Tongue (tissue), 2 donors: Measurements from ENCODE around the gene ITGB2. TPM values are rescaled to one million over a fixed set of nuclear protein-coding genes. Genes with fewer than 3 reads are reported as not detected.

Source experiments
- DNase-seq: peaks from one replicate; pipeline ENCODE4 v3.0.0-alpha.2; 2015
- total RNA-seq: library from RNA; depleted of rRNA; stranded (reverse); fragments of >200 nt; gene quantifications from one replicate; pipeline ENCODE4 v1.2.3, GENCODE V29; 2014

Gene ITGB2
- total RNA-seq, 1 donor from 2014 or later, result 17.3 TPM

- peak; percentile 88 for DNase-seq
Observed at GRCh38 chr21:44910229-44911067, 10.3 kb downstream of the ITGB2 start.

- DNase-seq, result no peak
Observed at GRCh38 chr21:44909719-44910118, 11.0 kb downstream of the ITGB2 start.

- no peak for DNase-seq
Observed at GRCh38 chr21:44908908-44909307, 11.8 kb downstream of the ITGB2 start.

GRCh38 chr21:44907966-44908895 is 12.5 kb downstream of the ITGB2 start:
- DNase-seq, result peak; percentile 11

- DNase-seq, result no peak
Observed at GRCh38 chr21:44907225-44907965, 13.3 kb downstream of the ITGB2 start.

DNA sequence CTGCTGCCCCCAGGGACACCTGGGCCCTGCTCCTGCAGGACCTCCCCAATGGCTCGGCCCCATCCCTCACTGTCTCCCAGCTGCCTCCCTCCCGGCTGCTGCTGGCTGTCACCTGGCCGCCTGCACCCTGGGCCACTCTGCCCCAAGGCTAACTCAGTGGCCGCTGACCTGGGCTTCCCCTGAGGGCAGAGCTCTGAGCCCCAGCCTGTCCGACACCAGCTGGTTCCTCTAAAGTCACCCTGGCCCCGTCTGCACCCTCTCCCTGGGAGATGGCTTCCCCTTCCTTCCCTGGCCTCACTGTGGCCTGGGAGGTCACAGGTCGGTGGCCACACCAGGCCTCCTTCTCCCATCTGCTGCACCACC is 15.0 kb downstream of the ITGB2 start:
- DNase-seq, result no peak

DNA sequence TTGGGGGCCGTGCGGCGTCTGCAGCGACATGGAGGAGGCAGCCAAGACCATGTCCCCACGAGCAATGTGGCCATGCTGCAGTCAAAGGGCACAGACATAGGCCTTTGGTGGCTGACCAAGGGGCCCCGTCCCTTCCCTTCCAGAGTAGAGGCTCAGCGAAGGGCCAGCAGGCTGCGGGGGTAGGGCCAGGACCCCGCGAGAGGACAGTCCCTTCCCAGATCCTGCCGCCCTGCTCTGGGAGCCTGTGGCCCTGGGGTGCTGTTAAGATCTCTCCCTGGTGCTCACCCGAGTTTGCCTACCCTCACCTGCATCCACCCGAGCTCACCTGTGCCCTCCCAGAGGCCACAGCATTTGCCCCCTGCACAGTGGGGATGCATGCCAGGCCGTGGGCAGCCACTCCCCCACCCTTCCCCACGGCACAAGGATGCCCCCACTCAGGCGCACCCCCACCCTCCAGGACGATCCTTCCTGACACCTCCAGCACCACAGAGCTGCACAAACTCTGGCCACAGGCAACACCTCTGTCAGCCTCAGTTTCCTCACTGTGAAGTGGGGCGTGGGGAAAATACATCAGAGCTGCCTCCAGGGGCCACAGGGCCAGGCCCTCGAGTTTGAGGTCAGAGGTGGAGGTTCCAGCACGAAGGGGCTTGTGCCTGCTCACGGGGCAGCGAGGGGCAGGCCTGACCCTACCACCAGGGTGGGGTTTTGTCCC is 15.5 kb downstream of the ITGB2 start:
- DNase-seq, result no peak

DNA sequence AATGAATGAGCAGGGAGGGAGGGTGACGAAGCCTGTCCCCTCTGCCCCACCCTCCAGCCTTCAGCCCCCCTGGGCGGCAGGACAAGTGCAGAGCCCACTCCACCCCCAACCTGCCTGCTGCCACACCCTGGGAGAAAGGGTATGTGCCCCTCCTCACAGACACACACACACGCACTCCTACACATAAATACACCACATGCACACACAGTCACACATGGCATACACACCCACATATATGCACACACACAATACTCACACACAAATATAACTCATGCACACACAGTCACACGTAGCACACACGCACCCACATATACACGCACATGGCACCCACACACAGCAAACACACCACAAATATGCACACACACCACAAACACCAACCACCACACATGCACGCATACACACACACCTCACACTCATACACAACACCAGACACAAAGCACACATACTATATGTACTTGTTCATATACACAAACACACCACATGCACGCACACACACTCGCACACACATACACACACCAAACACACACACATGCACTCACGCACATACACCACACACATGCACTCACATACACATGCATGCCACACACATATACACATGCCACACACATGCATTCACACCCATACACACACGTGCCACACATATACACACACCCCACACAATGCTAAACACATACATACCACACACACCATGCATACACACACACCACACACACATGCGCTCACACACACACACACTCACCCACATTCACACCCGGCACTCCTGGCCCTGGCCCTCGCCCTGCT is 16.4 kb downstream of the ITGB2 start:
- DNase-seq, result no peak

DNA sequence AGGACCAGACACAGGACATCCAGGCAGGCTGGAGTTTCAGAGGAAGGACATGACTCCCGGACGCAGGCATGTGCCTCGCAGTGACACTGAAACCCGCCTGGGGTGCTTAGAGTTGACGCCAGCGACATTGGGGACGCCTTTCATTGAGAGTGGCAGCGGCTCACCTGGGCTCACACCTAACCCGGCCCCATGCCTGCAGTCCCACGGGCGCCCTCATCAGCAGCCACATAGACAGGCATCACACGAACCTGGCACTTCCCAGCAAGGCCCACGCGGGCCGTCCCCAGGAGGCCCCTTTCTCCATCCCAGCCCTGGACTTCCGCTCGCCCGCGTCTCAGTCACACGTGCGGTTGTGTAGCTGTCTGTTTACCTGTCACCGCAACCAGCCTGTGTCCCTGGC is 17.0 kb downstream of the ITGB2 start:
- DNase-seq, result no peak

DNA sequence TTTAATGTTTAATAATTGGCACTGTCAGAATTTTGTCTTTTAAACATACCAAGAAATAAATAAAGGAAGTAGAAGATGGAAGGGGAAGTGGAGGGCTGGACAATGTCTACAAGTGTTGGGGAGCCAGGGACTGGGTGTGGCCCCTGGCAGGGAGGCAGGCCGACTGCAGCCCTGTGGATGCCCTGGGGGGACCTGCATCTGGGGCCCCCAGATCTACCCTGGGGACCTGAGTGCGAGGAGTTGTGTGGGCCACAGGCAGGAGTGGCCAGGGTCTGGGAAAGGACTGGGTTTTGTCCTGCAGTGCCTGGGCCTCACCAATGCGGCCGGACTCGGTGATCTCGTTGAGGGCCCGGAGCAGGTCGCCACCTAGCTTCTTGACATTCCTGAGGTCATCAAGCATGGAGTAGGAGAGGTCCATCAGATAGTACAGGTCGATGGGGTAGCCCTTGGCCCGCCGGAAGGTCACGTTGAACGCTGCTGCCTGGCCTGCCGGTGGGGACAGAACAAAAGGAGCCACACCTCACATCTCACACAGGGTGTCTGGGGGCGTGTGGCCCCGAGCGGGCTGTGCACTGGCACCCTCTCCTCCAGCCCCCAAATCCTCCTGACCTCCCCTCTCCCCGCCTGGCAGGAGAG is 17.5 kb downstream of the ITGB2 start:
- DNase-seq, result no peak

DNA sequence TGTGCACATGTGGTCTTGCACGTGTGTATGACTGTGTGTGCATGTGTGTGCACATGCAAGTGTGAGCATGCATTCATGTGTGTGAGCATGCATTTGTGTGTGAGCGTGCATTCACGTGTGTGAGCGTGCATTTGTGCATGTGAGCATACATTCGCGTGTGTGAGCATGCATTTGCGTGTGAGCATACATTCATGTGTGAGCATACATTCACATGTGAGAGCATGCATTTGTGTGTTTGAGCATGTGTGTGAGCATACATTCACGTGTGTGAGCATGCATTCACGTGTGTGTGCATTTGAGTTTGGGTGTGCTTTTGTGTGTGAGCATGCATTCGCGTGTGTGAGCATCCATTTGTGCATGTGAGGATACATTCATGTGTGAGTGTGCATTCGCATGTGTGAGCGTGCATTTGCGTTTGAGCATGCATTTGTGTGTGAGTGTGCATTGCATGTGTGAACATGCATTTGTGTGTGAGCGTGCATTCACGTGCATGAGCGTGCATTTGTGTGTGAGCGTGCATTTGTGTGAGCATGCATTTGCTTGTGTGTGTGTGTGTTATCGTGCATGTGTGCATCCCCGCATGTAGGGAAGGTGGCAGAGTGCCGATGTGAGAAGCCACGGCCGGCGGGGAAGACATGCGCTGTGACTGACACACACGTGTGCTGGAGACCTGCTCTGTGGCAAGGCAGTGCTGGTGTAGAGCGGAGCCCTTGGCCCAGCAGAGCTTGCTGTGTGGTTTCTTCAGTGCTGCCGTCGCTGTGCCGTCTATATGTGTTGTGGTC is 18.2 kb downstream of the ITGB2 start:
- no peak for DNase-seq

DNA sequence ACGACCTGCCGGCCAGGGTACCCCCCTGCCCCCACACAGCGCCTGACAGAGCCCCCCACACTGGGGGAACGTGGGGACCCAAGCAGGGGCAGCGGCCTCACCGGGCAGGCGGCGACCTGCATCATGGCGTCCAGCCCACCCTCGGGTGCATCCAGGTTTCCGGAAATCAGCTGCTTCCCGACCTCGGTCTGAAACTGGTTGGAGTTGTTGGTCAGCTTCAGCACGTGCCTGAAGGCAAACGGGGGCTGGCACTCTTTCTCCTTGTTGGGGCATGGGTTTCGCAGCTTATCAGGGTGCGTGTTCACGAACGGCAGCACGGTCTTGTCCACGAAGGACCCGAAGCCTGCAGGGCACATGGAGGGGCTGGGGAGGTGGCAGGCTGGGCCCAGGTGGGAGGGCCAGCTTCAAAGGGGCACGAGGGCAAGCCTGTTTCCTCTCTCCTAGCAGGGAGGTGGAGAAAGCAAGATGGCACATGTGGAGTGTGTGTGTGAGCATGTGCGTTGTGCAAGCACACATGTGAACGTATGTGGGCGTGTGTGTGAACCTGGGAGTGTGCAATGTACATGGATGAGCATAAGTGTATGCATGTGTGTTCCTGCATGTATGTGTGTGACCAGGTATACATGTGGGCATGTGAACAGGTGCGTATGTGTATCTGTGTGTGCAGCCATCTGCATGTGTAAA is 19.2 kb downstream of the ITGB2 start:
- no peak for DNase-seq

DNA sequence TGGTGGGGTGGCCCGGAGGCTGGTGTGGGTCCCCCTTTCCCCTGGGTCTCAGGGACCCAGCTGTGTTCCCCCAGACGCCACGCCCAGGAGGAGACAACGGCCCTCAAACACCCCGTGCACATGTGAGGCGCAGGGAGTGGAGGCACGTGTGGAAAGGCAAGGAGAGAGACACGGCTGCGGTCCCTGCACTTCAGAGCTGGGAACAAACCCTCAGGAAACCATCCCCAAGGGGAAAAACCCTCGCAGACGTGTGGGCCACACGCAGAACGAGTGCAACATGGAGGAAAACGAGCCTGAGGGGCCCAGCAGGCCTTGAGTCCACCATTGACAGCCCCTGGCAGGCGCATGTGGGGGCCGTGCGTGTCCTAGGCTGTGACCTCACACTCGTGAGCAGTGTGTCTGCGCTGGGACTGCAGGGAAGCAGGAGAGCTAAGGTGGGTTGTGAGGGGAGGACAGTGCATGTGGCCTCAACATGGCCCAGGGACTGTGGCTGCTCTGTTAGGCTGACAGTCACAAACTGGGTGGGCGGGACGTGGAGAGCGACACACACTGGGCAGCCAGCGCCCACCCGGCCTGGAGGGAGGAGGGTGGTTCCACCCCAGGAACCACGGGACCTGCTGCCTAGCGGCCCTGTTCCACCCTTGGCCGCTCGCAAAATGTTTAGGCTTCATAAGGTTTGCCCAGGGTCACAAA is 20.0 kb downstream of the ITGB2 start:
- DNase-seq, result no peak

DNA sequence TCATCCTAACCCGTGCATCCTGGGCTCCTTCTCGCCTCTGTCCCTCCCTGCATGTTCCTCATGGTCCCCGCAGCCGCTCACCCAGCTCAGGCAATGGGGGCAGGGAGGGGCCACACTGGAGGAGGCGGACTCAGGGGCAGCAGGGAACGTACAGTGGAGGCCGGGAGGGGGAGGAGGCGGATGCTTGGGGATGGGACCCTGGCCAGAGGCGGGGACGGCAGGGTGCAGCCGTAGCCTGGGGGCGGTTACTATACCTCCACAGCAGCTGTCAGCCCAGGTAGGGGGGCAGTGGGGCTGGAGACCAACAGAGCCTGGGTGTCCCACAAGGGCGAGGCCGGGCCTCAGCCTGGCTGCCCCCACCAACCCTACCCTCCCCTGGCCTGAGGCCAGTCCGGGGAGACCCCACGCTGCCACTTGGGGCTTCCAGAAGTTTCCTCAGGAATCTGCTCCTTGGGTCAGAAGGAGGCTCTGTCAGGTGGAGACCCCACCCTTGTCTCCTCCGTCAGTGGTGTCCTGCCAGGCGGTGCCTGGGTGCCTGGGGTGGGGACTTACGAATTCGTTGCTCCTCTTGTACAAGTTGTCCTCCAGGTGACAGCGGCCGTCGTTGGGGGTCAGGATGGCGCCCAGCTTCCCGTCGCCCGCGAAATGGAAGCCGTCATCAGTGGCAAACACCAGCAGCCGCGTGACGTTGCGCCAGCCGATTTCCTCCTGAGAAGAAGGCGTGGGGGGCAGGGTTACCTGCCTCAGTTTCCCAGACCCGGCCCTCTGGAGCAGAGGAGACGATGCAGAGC is 20.7 kb downstream of the ITGB2 start:
- no peak for DNase-seq

- no peak for DNase-seq
Observed at GRCh38 chr21:44898851-44899767, 21.6 kb downstream of the ITGB2 start.

DNA sequence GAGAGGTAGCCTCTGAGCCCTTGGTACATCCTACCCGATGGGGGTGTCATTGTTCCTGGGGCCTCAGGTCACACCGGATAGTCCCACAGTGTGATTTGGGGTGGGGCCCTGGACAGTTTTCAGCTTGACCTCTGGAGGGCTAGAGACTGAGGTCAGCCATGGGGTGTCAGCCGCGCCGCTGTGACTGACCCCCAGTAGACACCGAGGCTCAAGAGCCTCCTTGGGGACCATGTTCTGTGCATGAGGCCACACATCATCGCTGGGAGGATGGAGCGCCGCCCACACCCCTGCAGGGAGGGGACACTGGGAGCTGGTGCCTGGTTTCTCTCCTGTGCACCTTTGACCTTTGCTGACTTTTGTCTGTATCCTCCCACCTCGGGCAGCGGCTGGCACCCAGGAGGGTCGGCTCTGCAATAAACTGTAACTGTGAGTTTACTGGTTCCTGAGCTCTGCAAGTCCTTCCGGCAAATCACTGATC is 22.6 kb downstream of the ITGB2 start:
- DNase-seq, result no peak
